Measurements from ENCODE around the gene NOD2.

- TF ChIP-seq EZH2 (IDR thresholded peaks at IDR 0.05; ENCODE audit: insufficient read depth, low read length) (no peak), CTCF (IDR thresholded peaks at IDR 0.05; ENCODE audit: insufficient read depth, low read depth, low read length) (no peak)
Measured at GRCh38 chr16:50741781-50742575, 48.6 kb downstream of the NOD2 start, which contains the start of gene CYLD.

Measured in astrocyte (in vitro differentiated cells and primary cell).